C4-2B (cell line): ENCODE data around the gene SULT1A1.
"Not testable (repeated sequence)": the region's sequence is repeated elsewhere in the genome, so short reads cannot be mapped to it uniquely, and the experiment has no call there.

Source experiments
- ZFX ChIP-seq: fragments of 450-650 bp; IDR thresholded peaks from 2 replicates; pipeline ENCODE4 v1.6.1; 2017
- TF ChIP-seq, protein P1 (sequence below): fragments of 450-650 bp; conservative IDR thresholded peaks from 2 replicates; pipeline ENCODE4 v1.5.1; 2017; ENCODE audit warnings: mild to moderate bottlenecking

- TF ChIP-seq, protein P1, sequence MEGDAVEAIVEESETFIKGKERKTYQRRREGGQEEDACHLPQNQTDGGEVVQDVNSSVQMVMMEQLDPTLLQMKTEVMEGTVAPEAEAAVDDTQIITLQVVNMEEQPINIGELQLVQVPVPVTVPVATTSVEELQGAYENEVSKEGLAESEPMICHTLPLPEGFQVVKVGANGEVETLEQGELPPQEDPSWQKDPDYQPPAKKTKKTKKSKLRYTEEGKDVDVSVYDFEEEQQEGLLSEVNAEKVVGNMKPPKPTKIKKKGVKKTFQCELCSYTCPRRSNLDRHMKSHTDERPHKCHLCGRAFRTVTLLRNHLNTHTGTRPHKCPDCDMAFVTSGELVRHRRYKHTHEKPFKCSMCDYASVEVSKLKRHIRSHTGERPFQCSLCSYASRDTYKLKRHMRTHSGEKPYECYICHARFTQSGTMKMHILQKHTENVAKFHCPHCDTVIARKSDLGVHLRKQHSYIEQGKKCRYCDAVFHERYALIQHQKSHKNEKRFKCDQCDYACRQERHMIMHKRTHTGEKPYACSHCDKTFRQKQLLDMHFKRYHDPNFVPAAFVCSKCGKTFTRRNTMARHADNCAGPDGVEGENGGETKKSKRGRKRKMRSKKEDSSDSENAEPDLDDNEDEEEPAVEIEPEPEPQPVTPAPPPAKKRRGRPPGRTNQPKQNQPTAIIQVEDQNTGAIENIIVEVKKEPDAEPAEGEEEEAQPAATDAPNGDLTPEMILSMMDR, result not testable (repeated sequence)
- TF ChIP-seq ZFX, result not testable (repeated sequence)
These were observed 2.0 kb downstream of the SULT1A1 start for GRCh38 chr16:28607681-28608495.
